Activated T-helper 2 cell treated with anti-CD3 and anti-CD28 coated beads, Interferon-gamma antibody, Interleukin-2, Interleukin-4, amounts not matched to agents 10 μg/mL and 5 μg/mL and 100 μg/mL, durations not matched to agents 14 hours and 24 hours and 36 hours (primary cell): ENCODE data around the gene RPEL1. TPM values are rescaled to one million over a fixed set of nuclear protein-coding genes. Genes with fewer than 3 reads are reported as not detected.
"Not testable (repeated sequence)": the region's sequence is repeated elsewhere in the genome, so short reads cannot be mapped to it uniquely, and the experiment has no call there.

Experiments
- DNase-seq: peaks from one replicate; pipeline ENCODE4 v3.0.0; 2021; ENCODE audit warnings: low spot score
- H3K27ac Mint-ChIP-seq: one replicate; pipeline ENCODE4 v1.8.0; 2021; ENCODE audit warnings: mixed read lengths
- H3K27me3 Mint-ChIP-seq: one replicate; pipeline ENCODE4 v1.8.0; 2021; ENCODE audit warnings: low read depth, mixed read lengths
- H3K36me3 Mint-ChIP-seq: one replicate; pipeline ENCODE4 v1.8.0; 2021; ENCODE audit warnings: low read depth, mixed read lengths
- H3K4me1 Mint-ChIP-seq: one replicate; pipeline ENCODE4 v1.8.0; 2021; ENCODE audit warnings: low read depth, mixed read lengths
- H3K4me3 Mint-ChIP-seq: one replicate; pipeline ENCODE4 v1.8.0; 2021; ENCODE audit warnings: low read depth, mild to moderate bottlenecking, moderate library complexity, mixed read lengths
- H3K9me3 Mint-ChIP-seq: one replicate; pipeline ENCODE4 v1.8.0; 2021; ENCODE audit warnings: mixed read lengths
- intact Hi-C: fragments of 100-400 bp; cut with micrococcal nuclease; formaldehyde crosslinking; loops from one replicate; pipeline ENCODE4 v1.15.1; 2023
- total RNA-seq: library from RNA; stranded (reverse); gene quantifications from 2 replicates; pipeline ENCODE4 v1.2.3, GENCODE V29; 2022

RPEL1 gene
- total RNA-seq, 1 donor from 2014 or later, result not detected

GRCh38 chr10:103210262-103210661 is 35.4 kb upstream of the RPEL1 start:
- H3K4me1 Mint-ChIP-seq, H3K27ac Mint-ChIP-seq, intact Hi-C loops, DNase-seq, H3K4me3 Mint-ChIP-seq, H3K36me3 Mint-ChIP-seq, H3K27me3 Mint-ChIP-seq: not testable (repeated sequence)
- peaks cover 12% of the 10 kb centered on the region for H3K9me3 Mint-ChIP-seq

- no peak for DNase-seq
- intact Hi-C loops, result no loop called here
- H3K9me3 Mint-ChIP-seq, result peaks cover 12% of the 10 kb centered on the region
- H3K27ac Mint-ChIP-seq, result no peak overlapping the region
- H3K4me1 Mint-ChIP-seq, result no peaks in the 10 kb centered on the region
- no peaks in the 10 kb centered on the region for H3K36me3 Mint-ChIP-seq
- H3K4me3 Mint-ChIP-seq, result no peak overlapping the region
- peaks cover 7% of the 10 kb centered on the region for H3K27me3 Mint-ChIP-seq
Measured at GRCh38 chr10:103215601-103216000, 30.1 kb upstream of the RPEL1 start.

- H3K36me3 Mint-ChIP-seq, H3K4me1 Mint-ChIP-seq, H3K27ac Mint-ChIP-seq: not testable (repeated sequence)
Measured at GRCh38 chr10:103216362-103216761, 29.3 kb upstream of the RPEL1 start.

GRCh38 chr10:103224133-103224532 is 21.6 kb upstream of the RPEL1 start:
- intact Hi-C loops, result no loop called here
- Mint-ChIP-seq H3K27me3 (no peaks in the 10 kb centered on the region), H3K4me3 (no peak overlapping the region), H3K9me3 (peaks cover 10% of the 10 kb centered on the region), H3K36me3 (no peaks in the 10 kb centered on the region), H3K27ac (no peak overlapping the region), H3K4me1 (no peaks in the 10 kb centered on the region)
- DNase-seq, result no peak

More at GRCh38 chr10:103216362-103216761, 29.3 kb upstream of the RPEL1 start:
- H3K4me3 Mint-ChIP-seq, DNase-seq, H3K27me3 Mint-ChIP-seq, intact Hi-C loops: not testable (repeated sequence)
- peaks cover 12% of the 10 kb centered on the region for H3K9me3 Mint-ChIP-seq

- DNase-seq, H3K4me1 Mint-ChIP-seq, H3K36me3 Mint-ChIP-seq, H3K27me3 Mint-ChIP-seq, H3K27ac Mint-ChIP-seq, H3K4me3 Mint-ChIP-seq, intact Hi-C loops: not testable (repeated sequence)
- peaks cover 10% of the 10 kb centered on the region for H3K9me3 Mint-ChIP-seq
Measured at GRCh38 chr10:103224721-103225120, 21.0 kb upstream of the RPEL1 start.

- Mint-ChIP-seq H3K9me3 (peaks cover 10% of the 10 kb centered on the region), H3K4me3 (no peak overlapping the region), H3K27ac (no peak overlapping the region), H3K4me1 (no peaks in the 10 kb centered on the region), H3K27me3 (no peaks in the 10 kb centered on the region), H3K36me3 (no peaks in the 10 kb centered on the region)
- intact Hi-C loops, result no loop called here
- DNase-seq, result no peak
Measured at GRCh38 chr10:103225939-103226338, 19.7 kb upstream of the RPEL1 start.

- Mint-ChIP-seq H3K4me3 (no peak overlapping the region), H3K36me3 (no peaks in the 10 kb centered on the region), H3K27ac (no peak overlapping the region), H3K27me3 (no peaks in the 10 kb centered on the region), H3K9me3 (peaks cover 10% of the 10 kb centered on the region), H3K4me1 (no peaks in the 10 kb centered on the region)
- DNase-seq, result no peak
- intact Hi-C loops, result no loop called here
Measured at GRCh38 chr10:103227416-103227815, 18.3 kb upstream of the RPEL1 start.

- H3K27ac Mint-ChIP-seq, result no peak overlapping the region
- no peaks in the 10 kb centered on the region for H3K27me3 Mint-ChIP-seq
Measured at GRCh38 chr10:103231047-103231551, 14.6 kb upstream of the RPEL1 start.

GRCh38 chr10:103232131-103232673 is 13.5 kb upstream of the RPEL1 start:
- intact Hi-C loops, result no loop called here

More at GRCh38 chr10:103231047-103231551, 14.6 kb upstream of the RPEL1 start:
- intact Hi-C loops, result no loop called here
- no peaks in the 10 kb centered on the region for H3K36me3 Mint-ChIP-seq
- no peak overlapping the region for H3K4me3 Mint-ChIP-seq
- H3K9me3 Mint-ChIP-seq, result no peaks in the 10 kb centered on the region
- no peaks in the 10 kb centered on the region for H3K4me1 Mint-ChIP-seq
- no peak for DNase-seq

GRCh38 chr10:103232772-103233488 is 12.8 kb upstream of the RPEL1 start:
- H3K4me1 Mint-ChIP-seq, result no peaks in the 10 kb centered on the region
- H3K4me3 Mint-ChIP-seq, result no peak overlapping the region
- H3K9me3 Mint-ChIP-seq, result no peaks in the 10 kb centered on the region
- no peaks in the 10 kb centered on the region for H3K27me3 Mint-ChIP-seq
- no peak overlapping the region for H3K27ac Mint-ChIP-seq
- DNase-seq, result no peak
- intact Hi-C loops, result no loop called here
- H3K36me3 Mint-ChIP-seq, result no peaks in the 10 kb centered on the region

More at GRCh38 chr10:103232131-103232673, 13.5 kb upstream of the RPEL1 start:
- Mint-ChIP-seq H3K27ac (no peak overlapping the region), H3K4me1 (no peaks in the 10 kb centered on the region), H3K4me3 (no peak overlapping the region), H3K36me3 (no peaks in the 10 kb centered on the region), H3K27me3 (no peaks in the 10 kb centered on the region), H3K9me3 (no peaks in the 10 kb centered on the region)
- no peak for DNase-seq

GRCh38 chr10:103235775-103236174 is 9.9 kb upstream of the RPEL1 start:
- DNase-seq, result no peak
- no peak overlapping the region for H3K4me3 Mint-ChIP-seq
- no peak overlapping the region for H3K27ac Mint-ChIP-seq
- H3K36me3 Mint-ChIP-seq, result no peaks in the 10 kb centered on the region
- H3K27me3 Mint-ChIP-seq, result no peaks in the 10 kb centered on the region
- no peaks in the 10 kb centered on the region for H3K9me3 Mint-ChIP-seq
- peaks cover 6% of the 10 kb centered on the region for H3K4me1 Mint-ChIP-seq
- intact Hi-C loops, result no loop called here

GRCh38 chr10:103238506-103239252 is 7.0 kb upstream of the RPEL1 start:
- DNase-seq, result no peak
- Mint-ChIP-seq H3K9me3 (no peaks in the 10 kb centered on the region), H3K4me1 (peaks cover 11% of the 10 kb centered on the region), H3K4me3 (no peak overlapping the region), H3K27me3 (no peaks in the 10 kb centered on the region), H3K36me3 (no peaks in the 10 kb centered on the region), H3K27ac (no peak overlapping the region)
- intact Hi-C loops, result no loop called here
